ENCODE measurements around the gene SP140.

GRCh38 chr2:230343747-230344146 is 118.2 kb downstream of the SP140 start:
- TF ChIP-seq CBFB (IDR thresholded peaks at IDR 0.05; ENCODE audit: low read depth) (no peak), SMARCA5 (IDR thresholded peaks at IDR 0.05) (no peak), ZNF24 (IDR thresholded peaks at IDR 0.05) (no peak), ATF3 (IDR thresholded peaks at IDR 0.05; ENCODE audit: borderline replicate concordance, extremely low read depth, low read depth, low read length) (no peak), CHD1 (IDR thresholded peaks at IDR 0.05; ENCODE audit: low read depth, low read length) (no peak), POLR2A (IDR thresholded peaks at IDR 0.05; ENCODE audit: low read depth, low read length) (no peak), EZH2 (IDR thresholded peaks at IDR 0.05; ENCODE audit: borderline replicate concordance, control insufficient read depth, low read depth, low read length) (no peak), SP1 (IDR thresholded peaks at IDR 0.05; ENCODE audit: low read depth, low read length) (no peak), SRF (IDR thresholded peaks at IDR 0.05; ENCODE audit: low read depth in 2 of 2, low read length in 2 of 2) (no peak)
- TF ChIP-seq, protein P1, sequence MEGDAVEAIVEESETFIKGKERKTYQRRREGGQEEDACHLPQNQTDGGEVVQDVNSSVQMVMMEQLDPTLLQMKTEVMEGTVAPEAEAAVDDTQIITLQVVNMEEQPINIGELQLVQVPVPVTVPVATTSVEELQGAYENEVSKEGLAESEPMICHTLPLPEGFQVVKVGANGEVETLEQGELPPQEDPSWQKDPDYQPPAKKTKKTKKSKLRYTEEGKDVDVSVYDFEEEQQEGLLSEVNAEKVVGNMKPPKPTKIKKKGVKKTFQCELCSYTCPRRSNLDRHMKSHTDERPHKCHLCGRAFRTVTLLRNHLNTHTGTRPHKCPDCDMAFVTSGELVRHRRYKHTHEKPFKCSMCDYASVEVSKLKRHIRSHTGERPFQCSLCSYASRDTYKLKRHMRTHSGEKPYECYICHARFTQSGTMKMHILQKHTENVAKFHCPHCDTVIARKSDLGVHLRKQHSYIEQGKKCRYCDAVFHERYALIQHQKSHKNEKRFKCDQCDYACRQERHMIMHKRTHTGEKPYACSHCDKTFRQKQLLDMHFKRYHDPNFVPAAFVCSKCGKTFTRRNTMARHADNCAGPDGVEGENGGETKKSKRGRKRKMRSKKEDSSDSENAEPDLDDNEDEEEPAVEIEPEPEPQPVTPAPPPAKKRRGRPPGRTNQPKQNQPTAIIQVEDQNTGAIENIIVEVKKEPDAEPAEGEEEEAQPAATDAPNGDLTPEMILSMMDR (IDR thresholded peaks at IDR 0.05 in 2 of 3, conservative IDR thresholded peaks at IDR 0.05 in 1 of 3; ENCODE audit: control insufficient read depth in 2 of 3, extremely low read depth in 1 of 3, insufficient read depth in 1 of 3, low read depth in 3 of 3, low read length in 3 of 3) = no peak

All from GM12878 (cell line).